GM12801 (cell line): Measurements from ENCODE around the gene MCMBP.

Experiments
- TF ChIP-seq, protein P1 (sequence below): IDR thresholded peaks from one replicate; pipeline ENCODE4 v1.5.1; 2011; ENCODE audit warnings: control low read depth; ENCODE audit not compliant: insufficient read length; ENCODE audit errors: extremely low read depth

The MCMBP gene

DNA sequence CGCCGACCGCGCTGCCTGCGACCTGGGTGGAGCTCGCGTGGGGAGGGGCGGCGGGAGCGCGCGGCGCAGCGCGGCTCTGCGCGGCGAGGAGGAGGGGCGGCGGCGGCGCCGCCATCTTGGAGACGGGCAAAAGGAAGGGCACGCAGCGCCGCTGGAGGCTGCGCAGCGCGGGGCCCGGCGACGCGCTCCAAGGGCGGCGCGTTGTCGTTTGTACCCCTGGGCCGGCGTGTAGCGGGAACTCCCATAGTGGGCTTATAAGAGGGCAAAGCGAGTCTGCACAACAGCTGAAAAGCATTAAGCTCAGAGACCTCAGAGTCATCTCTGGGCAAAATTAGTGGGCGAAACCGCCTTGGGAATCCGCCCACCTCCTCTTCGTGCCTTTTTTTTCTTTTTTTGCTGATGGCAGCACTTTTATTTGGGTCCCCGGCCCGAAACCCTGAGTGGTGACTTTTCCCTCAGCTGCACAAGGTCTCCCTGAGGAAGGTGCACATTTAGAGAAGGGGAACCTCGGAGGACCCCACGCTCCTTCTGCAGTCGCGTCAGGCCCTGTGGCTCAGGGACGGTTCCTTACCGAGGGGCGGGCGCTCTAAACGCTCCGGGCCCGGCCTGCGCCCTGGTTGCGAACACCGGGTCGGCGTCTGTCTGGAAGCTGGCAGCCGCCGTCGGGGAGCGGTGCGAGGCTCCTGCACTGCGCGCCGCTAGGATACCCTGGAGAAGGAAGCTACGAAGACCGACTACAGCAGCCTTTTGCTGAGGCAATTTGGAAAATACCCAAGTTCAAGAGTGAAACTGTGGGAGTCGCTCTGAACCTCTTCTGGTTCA, 428 bp upstream of the MCMBP start:
- TF ChIP-seq, protein P1, sequence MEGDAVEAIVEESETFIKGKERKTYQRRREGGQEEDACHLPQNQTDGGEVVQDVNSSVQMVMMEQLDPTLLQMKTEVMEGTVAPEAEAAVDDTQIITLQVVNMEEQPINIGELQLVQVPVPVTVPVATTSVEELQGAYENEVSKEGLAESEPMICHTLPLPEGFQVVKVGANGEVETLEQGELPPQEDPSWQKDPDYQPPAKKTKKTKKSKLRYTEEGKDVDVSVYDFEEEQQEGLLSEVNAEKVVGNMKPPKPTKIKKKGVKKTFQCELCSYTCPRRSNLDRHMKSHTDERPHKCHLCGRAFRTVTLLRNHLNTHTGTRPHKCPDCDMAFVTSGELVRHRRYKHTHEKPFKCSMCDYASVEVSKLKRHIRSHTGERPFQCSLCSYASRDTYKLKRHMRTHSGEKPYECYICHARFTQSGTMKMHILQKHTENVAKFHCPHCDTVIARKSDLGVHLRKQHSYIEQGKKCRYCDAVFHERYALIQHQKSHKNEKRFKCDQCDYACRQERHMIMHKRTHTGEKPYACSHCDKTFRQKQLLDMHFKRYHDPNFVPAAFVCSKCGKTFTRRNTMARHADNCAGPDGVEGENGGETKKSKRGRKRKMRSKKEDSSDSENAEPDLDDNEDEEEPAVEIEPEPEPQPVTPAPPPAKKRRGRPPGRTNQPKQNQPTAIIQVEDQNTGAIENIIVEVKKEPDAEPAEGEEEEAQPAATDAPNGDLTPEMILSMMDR, result no peak

- TF ChIP-seq, protein P1, result no peak
Observed at GRCh38 chr10:119871881-119872609, 598 bp downstream of the MCMBP start.

DNA sequence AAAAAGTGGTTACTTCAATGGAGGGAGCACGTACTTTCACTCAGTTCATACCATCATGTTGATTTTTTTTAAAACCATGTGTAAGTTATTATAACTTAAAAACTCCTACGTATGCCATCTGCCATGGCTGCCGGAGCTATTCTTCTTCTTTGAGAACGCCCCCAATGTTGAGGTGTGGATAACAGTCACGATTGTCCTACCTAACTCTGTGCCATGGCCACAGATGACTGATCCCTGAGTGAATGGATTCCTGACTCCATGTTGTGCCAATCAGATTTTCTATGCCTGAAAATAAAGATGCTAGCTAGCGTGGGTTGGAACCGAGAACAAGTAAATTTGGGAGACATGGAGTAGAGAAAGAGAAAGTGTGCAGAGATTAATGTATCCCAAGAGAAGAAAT, 5.3 kb downstream of the MCMBP start:
- TF ChIP-seq, protein P1, result no peak

GRCh38 chr10:119865699-119866240, 6.9 kb downstream of the MCMBP start:
- TF ChIP-seq, protein P1, result no peak

GRCh38 chr10:119863951-119864565, 8.6 kb downstream of the MCMBP start:
- TF ChIP-seq, protein P1, result no peak

GRCh38 chr10:119862524-119862923, 10.1 kb downstream of the MCMBP start:
- TF ChIP-seq, protein P1, result no peak
